Type B pancreatic cell (in vitro differentiated cells): ENCODE results near the gene LRRC17. TPM values are rescaled to one million over a fixed set of nuclear protein-coding genes. Genes with fewer than 3 reads are reported as not detected.

Experiments
- DNase-seq: peaks from one replicate; pipeline ENCODE4 v3.0.0; 2021; ENCODE audit warnings: mixed read lengths; ENCODE audit not compliant: unreplicated experiment; ENCODE audit errors: extremely low spot score
- H3K27ac Mint-ChIP-seq: 2 replicates; pipeline ENCODE4 v1.8.0; 2021; ENCODE audit warnings: mild to moderate bottlenecking, mixed read lengths
- H3K27me3 Mint-ChIP-seq: 2 replicates; pipeline ENCODE4 v1.8.0; 2021; ENCODE audit warnings: mixed read lengths
- H3K36me3 Mint-ChIP-seq: 2 replicates; pipeline ENCODE4 v1.8.0; 2021; ENCODE audit warnings: mixed read lengths
- H3K4me1 Mint-ChIP-seq: one replicate; pipeline ENCODE4 v1.8.0; 2021; ENCODE audit warnings: mixed read lengths; ENCODE audit not compliant: unreplicated experiment
- H3K4me3 Mint-ChIP-seq: 2 replicates; pipeline ENCODE4 v1.8.0; 2021; ENCODE audit warnings: mild to moderate bottlenecking, mixed read lengths
- H3K9me3 Mint-ChIP-seq: 2 replicates; pipeline ENCODE4 v1.8.0; 2021; ENCODE audit warnings: mixed read lengths
- CTCF ChIP-seq: fragments of 200-600 bp; sonication (generic); conservative IDR thresholded peaks from 2 replicates; pipeline ENCODE4 v1.5.0; 2021; ENCODE audit warnings: antibody characterized with exemption, mild to moderate bottlenecking
- total RNA-seq: library from RNA; stranded (reverse); gene quantifications from 2 replicates; pipeline ENCODE4 v1.2.1, GENCODE V29; 2021; ENCODE audit warnings: low replicate concordance

Gene LRRC17
- total RNA-seq, 1 donor from 2014 or later: 68.3 TPM

GRCh38 chr7:102888561-102889233, 24.1 kb upstream of the LRRC17 start:
- Mint-ChIP-seq H3K27me3 (no peaks in the 10 kb centered on the region), H3K9me3 (no peaks in the 10 kb centered on the region), H3K36me3 (no peaks in the 10 kb centered on the region), H3K4me1 (peaks cover 14% of the 10 kb centered on the region), H3K4me3 (peak overlapping the region; percentile 5), H3K27ac (no peak overlapping the region)
- no peak for TF ChIP-seq CTCF
- no peak for DNase-seq

GRCh38 chr7:102889851-102890250, 22.9 kb upstream of the LRRC17 start:
- H3K27ac Mint-ChIP-seq: no peak overlapping the region
- no peak for TF ChIP-seq CTCF
- H3K27me3 Mint-ChIP-seq: no peaks in the 10 kb centered on the region
- H3K9me3 Mint-ChIP-seq: no peaks in the 10 kb centered on the region
- DNase-seq: no peak
- no peak overlapping the region for H3K4me3 Mint-ChIP-seq
- peaks cover 14% of the 10 kb centered on the region for H3K4me1 Mint-ChIP-seq
- H3K36me3 Mint-ChIP-seq: no peaks in the 10 kb centered on the region

- Mint-ChIP-seq H3K27ac (no peak overlapping the region), H3K4me3 (peak overlapping the region; percentile 35), H3K9me3 (no peaks in the 10 kb centered on the region), H3K36me3 (no peaks in the 10 kb centered on the region), H3K27me3 (no peaks in the 10 kb centered on the region), H3K4me1 (peaks cover 14% of the 10 kb centered on the region)
- TF ChIP-seq CTCF: no peak
- no peak for DNase-seq
Observed at GRCh38 chr7:102890292-102890970, 22.4 kb upstream of the LRRC17 start.

GRCh38 chr7:102890971-102891692, 21.7 kb upstream of the LRRC17 start:
- H3K9me3 Mint-ChIP-seq: no peaks in the 10 kb centered on the region
- H3K27ac Mint-ChIP-seq: no peak overlapping the region
- H3K4me1 Mint-ChIP-seq: peaks cover 14% of the 10 kb centered on the region
- H3K36me3 Mint-ChIP-seq: no peaks in the 10 kb centered on the region
- no peaks in the 10 kb centered on the region for H3K27me3 Mint-ChIP-seq
- no peak overlapping the region for H3K4me3 Mint-ChIP-seq
- no peak for DNase-seq
- TF ChIP-seq CTCF: no peak

GRCh38 chr7:102891693-102892261, 21.0 kb upstream of the LRRC17 start:
- Mint-ChIP-seq H3K27me3 (no peaks in the 10 kb centered on the region), H3K4me1 (peaks cover 14% of the 10 kb centered on the region), H3K9me3 (no peaks in the 10 kb centered on the region), H3K4me3 (no peak overlapping the region), H3K27ac (no peak overlapping the region), H3K36me3 (no peaks in the 10 kb centered on the region)
- DNase-seq: no peak
- no peak for TF ChIP-seq CTCF
